NCI-H2171 treated with DMSO at 0.1 percent for 48 hours (cell line): ENCODE data around the gene CDH11.

Experiments used
- DNase-seq: peaks from one replicate; lab custom pipeline; 2025; lab: John Stamatoyannopoulos, UW

The CDH11 gene

DNA sequence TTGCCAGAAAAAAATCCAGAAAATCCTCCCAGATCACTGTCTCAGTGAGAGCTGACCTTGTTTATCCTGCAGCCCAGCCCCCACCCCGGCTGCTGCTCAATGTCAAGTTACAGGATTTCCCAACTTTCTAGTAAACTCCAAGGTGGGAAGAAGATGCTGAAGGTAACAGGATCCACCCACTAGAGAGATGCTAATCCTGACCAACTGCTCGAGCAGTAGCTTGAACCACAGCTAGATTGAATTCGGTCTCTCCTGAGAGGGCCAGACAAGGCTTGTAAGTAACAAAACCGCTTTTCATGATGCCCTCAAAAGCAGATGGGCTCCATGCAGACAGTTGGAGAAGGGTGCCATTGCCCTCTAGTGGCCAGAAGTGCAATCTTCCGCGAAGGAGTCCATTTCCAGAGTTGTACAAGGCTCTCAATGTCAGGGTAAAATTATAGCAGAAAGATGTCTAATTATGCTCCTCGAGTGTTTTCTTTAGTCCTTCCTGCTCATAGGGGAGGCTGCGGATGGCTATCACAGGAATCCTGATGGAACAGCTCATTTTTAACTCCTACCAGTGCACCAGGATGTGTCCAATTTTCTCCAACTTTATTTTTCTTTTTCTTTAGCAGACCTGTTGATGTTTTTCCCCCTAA is 3.9 kb downstream of the CDH11 start:
- DNase-seq = peak; percentile 81

GRCh38 chr16:65116818-65117430 is 4.9 kb downstream of the CDH11 start:
- no peak for DNase-seq

DNA sequence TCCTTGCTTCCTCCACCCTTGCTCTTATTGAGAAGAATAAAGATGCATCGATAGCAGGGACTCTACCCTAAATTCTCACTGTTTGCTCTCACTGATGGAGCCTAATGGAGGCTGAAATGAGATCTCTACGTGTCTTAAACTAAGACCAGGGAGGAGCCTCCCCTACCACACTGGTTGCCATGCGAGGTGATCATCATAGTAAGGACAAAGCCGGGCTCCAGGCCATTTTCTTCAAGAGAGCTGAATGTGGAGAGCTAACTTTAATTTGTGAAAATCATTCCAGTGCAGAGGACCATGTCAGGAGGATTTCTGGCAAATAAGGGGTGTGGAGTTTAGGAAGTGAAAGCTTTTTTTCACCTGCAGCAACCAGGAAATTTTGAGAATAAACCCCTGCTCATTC is 5.6 kb downstream of the CDH11 start:
- no peak for DNase-seq

DNA sequence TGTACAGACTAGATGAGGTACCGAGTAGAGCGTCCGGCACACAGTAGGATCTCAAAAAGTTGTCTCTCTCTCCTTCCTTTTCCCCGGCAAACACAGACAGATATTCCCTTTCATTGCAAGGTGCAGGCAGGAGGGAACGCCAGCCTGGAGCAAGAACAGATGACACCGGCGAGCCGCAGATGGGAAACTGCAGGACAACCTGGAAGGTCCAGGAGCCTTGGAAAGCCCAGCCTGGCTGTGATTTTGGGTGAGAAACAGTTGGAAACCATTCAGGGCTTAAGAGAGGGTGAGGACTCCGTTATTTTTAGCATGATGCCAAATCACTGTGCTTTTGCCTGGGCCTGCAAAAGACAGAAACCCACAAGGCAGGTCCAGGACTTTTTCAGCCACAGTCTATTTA is 7.3 kb downstream of the CDH11 start:
- DNase-seq = no peak

DNA sequence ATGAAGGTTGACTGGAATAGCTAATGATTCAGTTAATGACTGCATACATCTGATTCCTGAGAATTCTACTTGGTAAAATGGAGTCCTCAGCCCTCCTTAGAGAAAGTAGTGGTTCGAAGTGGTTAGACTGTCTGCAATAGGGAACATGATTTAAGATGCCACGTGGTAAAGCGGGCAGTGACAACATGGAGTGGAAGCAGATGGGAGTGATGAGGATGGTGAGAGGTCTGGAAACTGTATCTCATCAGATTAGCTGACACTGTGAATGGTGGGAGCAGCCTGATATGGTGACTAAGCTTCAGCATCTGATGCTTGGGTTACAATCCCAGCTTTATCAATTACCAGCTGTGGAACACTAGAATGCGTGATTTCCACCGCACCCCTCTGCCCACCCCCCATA is 8.4 kb downstream of the CDH11 start:
- DNase-seq = no peak

DNA sequence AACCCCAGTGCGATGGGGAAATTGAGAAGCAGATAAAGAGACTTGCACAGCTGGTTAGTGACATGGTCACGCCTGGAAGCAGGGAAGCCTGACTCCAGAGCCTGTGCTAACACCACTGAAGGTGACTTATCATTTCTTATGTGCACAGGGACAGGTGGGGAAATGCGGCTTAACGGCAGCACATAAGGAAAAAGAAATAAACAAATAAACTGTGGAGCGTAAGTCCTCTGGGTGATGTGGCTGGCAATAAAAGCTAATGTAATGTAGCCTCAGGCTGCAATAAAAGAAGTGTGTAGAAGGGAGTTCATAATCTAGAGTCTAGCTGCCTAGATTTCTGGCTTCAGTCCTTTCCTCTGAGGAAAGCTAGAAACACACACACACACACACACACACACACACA is 10.6 kb downstream of the CDH11 start:
- DNase-seq = no peak

DNA sequence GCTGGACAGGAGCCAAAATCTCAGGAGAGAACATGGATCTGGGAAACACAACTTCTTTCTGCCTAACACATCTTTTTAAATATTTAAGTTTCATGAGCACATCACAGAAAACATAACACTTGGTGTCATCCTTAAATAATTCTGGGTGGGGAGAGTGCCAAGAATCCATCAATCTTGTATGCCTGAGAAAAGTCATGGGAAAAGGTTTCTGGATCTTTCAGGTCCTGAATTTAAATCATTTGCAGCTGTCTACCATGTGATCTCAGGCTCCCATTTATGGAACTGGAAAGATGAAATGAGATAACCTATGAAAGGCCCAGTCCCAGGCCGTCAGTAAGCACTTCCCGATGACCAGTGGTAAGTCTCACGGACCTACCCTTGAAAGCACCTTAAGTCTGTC is 15.1 kb downstream of the CDH11 start:
- DNase-seq = no peak

DNA sequence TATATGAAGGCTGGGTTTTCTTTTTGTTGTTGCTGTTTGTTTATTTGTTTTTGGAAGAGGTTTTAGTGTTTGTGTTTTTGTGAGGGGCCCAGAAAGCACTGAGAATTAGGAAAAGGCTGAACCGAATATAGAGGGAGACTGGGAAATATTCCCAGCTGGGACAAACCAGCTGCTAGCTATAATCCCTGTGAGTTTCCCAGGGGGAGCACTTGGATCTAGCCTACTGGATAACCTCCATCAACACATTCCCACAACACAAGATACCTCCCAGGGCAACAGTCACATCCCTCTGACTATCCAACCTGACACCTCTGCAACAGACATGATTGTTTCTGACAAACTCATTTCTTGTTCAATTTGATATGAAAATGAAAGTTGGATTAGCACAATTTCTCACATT is 16.7 kb downstream of the CDH11 start:
- DNase-seq = no peak

DNA sequence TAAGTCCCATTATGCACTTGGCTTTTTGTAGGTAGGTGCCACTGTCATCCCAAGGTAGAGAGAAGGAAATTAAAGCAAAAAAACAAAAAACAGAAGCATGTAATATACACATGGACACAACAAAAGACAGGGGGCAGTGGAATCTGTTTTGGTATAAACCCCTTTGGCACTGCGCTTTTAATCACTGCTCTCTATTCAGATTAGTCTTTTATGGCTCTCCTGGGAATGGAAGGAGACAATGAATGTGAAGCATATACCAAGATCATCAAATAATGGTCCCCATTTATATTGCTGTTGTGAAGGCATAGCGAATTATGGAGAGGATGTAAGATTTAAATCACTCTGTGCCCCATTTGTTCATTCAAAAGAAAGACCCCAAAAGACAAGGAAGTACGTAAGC is 17.4 kb downstream of the CDH11 start:
- DNase-seq = no peak

DNA sequence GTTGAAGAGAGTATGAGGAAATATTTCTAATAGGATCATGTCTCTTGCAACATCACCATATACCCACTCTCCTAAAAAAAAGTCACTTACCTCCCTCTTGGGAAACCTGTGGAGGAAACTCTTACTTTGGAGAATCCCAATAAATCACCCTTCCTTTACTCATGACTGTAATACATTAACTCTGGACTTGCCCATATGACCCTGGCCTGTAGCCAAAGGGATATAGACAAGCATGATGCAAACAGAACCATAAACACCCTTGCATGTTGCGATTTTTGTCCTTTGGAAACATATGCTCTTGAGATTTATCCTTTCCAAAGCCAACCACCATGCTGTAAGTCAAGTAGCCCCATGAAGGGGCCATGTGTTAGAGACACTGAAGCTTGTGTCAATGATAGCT is 19.5 kb downstream of the CDH11 start:
- no peak for DNase-seq

GRCh38 chr16:65101009-65101408 is 20.9 kb downstream of the CDH11 start:
- DNase-seq = no peak

DNA sequence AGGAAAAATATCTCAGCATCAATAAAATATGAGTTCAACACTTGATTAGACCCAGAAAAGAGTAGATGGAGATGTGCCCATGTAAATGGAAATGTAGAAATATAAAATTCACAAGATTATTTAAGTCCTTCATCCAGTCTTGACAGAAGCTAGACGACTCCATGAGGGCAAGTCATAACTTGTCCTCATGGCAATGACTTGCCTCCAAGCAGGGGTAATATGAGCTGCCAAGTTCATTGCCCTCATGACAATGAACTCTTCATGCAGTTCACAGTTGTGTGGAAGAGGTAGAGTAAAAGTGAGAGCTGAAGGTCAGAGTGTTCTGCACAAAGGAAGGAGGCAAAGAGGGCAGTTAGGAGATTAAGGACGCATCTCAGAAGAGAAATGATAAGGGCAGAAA is 22.3 kb downstream of the CDH11 start:
- no peak for DNase-seq

- DNase-seq = no peak
Measured at GRCh38 chr16:65098916-65099315, 22.9 kb downstream of the CDH11 start.

DNA sequence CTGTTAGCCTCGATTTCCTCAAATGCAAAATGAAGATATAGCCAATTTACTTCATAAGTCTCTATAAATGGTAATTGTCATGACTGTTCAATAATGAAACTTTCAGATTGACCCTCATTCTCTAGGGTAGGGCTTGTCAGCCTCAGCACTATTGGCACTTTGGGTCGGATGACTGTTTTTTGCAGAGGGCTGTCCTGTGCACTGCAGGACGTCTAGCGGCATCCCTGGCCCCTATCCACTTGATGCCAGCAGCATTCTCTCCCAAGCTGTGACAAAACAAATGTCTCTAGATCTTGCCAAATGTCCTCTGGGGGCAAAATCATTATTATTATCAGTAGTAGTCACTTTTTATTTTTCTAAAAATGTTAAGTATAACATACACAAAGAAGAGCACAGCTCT is 24.6 kb downstream of the CDH11 start:
- no peak for DNase-seq

DNA sequence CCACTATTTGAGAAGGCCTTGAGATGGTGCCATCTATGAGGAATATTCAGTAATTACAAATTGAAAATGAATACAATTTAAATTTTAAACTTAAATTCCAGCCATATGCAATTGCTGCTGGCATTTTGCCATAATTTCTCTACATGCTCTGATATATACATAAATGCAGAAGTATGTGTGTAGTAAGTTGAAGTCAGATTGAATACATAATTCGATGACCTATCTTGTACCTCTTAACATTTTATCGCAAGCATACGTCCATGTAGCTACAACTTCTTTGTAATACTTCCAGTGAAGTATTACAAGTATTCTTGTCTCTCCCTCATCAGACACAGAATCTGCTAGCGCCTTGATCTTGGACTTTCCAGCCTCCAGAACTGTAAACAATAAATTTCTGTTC is 26.0 kb downstream of the CDH11 start:
- no peak for DNase-seq

DNA sequence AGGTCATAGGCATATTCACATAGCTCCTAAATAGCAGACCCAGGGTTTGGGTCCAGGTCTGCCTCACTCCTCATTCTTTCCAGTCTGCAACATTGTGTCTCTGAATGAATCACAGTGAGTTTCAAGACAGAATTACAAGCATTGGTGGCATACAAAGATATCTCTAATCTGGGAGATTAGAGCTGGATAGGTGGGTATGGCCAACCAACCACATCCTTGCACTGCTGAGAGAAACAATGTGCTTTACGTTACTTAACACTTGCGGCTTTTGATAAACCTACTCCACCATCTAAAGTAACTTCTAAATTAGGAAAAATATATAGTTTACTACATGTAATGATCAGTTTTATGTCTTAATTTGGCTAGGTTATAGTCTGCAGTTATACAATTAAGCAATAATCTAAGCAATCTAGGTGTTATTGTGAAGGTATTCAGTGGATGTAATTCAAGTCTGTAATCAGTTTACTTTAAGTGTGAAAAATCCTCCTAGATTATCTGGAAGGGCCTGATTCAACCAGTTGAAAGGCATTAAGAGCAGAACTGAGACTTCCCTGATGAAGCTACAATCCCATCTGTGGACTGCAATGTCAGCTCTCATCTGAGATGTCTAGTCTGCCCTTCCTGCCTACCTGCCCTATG is 26.7 kb downstream of the CDH11 start:
- DNase-seq = no peak

GRCh38 chr16:65094009-65094408 is 27.9 kb downstream of the CDH11 start:
- no peak for DNase-seq

- no peak for DNase-seq
Measured at GRCh38 chr16:65083164-65083857, 38.6 kb downstream of the CDH11 start.

DNA sequence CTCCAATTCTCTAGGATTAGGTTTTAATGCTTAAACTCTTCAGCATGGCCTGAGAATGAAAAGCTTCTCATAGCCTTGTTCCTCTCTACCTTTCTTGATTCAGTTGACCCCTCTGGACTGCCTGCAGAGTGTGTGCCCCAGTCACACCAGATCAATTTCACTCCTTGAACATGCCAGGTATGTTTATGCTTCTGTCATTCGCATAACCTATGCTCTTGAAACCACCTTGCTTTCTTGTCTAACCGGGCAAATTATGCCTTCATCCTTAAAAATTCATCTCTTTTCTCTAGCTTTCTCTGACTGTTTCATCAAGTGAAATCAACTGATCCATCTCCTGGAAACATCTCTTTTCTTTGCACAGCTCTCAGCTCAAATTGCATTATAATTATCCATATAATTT is 42.3 kb downstream of the CDH11 start:
- no peak for DNase-seq

DNA sequence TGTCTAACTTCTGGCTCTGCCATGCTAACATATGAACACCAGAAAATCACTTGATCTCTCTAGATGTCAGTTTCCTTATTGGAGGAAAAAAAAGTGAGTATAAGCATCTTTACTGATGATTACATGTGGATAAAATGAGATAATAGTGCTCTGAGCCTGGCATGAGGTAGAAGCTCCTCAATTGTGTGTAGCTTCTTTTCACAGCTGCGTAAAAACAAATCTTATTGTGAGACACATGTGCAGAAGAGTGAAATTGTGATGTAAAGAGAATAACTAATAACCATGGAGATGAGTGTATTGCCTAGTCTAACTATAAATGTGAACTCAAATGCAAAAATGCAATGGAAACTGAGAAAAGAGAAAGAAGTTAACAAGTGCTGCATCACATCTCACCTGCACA is 44.7 kb downstream of the CDH11 start:
- DNase-seq = no peak

- no peak for DNase-seq
Measured at GRCh38 chr16:65075877-65076276, 46.0 kb downstream of the CDH11 start.

GRCh38 chr16:65071433-65072311 is 50.2 kb downstream of the CDH11 start:
- DNase-seq = no peak
